AG09309 (cell line): ENCODE results near the gene CAPRIN1.

ENCODE experiments used
- DNase-seq: peaks from one replicate; pipeline ENCODE4 v3.0.0-alpha.2; 2010; ENCODE audit warnings: low read depth
- H3K4me3 ChIP-seq: 2 replicates; pipeline ENCODE4 v1.5.1; 2011; ENCODE audit warnings: mild to moderate bottlenecking, low read depth, low read length, moderate library complexity; ENCODE audit not compliant: control insufficient read depth
- CTCF ChIP-seq: IDR thresholded peaks from 2 replicates; pipeline ENCODE4 v1.5.1; 2011; ENCODE audit warnings: mild to moderate bottlenecking, low read depth, low read length, inconsistent platforms; ENCODE audit not compliant: insufficient read depth, control insufficient read depth; ENCODE audit errors: missing control alignments

CAPRIN1 gene

GRCh38 chr11:34114014-34114413 is 62.5 kb downstream of the CAPRIN1 start:
- TF ChIP-seq CTCF = no peak
- DNase-seq = no peak
- H3K4me3 ChIP-seq = no peak overlapping the region

- no peak for DNase-seq
- TF ChIP-seq CTCF = no peak
- no peak overlapping the region for H3K4me3 ChIP-seq
These were observed 62.9 kb downstream of the CAPRIN1 start for GRCh38 chr11:34114471-34114870.

DNA sequence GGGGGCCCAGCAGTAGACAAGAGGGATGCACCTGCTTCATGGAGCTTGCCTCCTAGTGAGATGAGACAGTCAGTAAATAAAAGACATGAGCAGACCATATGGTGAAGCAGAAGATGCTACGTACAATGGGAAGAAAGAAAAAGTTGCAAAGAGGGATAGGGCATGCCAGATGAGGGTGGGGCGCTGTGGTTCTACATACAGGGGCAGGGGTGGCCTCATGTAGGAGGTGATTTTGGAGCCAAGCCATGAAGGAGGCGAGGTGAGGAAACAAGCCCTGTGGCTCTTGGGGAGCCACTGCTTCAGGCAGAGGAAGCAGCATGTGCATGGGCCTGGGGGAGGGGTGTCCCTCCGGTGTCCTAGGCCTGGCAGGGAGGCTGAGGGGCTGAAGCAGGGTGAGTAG is 69.1 kb downstream of the CAPRIN1 start:
- TF ChIP-seq CTCF = no peak
- H3K4me3 ChIP-seq = no peak overlapping the region
- DNase-seq = no peak

- DNase-seq = no peak
- no peak for TF ChIP-seq CTCF
- H3K4me3 ChIP-seq = no peak overlapping the region
These were observed 73.5 kb downstream of the CAPRIN1 start for GRCh38 chr11:34124885-34125668.

DNA sequence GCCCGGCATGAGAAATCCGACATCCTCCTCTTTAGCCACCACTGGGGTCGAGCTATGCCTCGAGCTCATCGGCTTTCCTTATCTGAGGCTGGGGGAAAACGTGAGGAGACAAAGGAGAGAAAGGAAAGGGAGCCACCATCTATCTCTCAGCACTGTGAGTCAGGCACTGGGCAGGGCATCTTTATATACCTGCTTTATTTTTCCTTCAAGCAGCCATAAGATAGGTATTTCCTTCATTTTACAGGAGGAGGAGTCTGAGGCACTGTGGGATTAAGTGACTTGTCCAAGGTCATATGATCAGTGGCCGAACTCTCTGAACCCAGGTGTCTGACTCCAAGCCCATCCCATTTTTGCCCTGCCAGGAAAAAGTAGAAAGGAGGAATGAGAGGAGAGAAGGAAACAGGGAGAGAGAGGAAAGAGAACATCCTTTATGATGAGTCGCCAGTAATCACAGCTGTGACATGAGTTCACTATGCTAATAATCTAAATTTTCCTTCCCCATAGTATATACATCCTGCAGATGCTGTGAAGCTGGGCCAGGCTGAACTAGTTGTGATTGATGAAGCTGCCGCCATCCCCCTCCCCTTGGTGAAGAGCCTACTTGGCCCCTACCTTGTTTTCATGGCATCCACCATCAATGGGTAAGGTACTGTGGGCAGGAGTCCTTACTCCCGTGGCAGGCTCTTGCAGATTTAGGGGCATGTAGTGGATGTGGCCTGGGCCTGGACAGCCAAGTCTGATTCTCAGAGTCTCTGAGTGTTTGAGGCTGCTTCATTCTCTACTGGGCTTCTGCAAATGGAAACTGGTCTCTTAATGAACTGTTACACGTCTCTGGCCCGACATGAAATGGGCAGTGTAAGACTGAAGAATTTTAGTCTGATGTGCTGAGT is 75.7 kb downstream of the CAPRIN1 start:
- no peak for DNase-seq
- no peak for TF ChIP-seq CTCF
- no peak overlapping the region for H3K4me3 ChIP-seq

DNA sequence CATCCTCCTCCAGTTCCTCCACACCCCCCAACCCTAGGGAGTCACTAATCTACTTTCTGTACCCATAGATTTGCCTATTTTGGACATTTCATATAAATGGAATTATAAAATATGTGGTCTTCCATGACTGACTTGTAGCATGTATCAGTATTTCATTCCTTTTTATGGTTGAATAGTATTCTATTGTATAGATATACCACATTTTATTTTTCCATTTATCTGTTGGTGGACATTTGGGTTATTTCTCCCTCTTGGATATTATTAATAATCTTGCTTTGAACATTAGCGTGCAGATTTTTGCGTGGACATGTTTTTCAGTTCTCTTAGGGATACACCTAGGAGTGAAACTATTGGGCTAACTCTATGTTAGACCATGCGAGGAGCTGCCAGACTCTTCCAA is 77.3 kb downstream of the CAPRIN1 start:
- no peak overlapping the region for H3K4me3 ChIP-seq
- no peak for DNase-seq
- no peak for TF ChIP-seq CTCF
